Adrenal gland (tissue), 5 donors: ENCODE data around the gene TNS3.

Experiments used
- POLR2A ChIP-seq, 2 donors: fragments of 450-650 bp; IDR thresholded peaks; one replicate each; pipeline ENCODE4 v1.6.1; 2017; ENCODE audit warnings: antibody characterized with exemption in 2 of 2, mild to moderate bottlenecking in 2 of 2, moderate library complexity in 1 of 2
- TF ChIP-seq, protein P1 (sequence below), 6 experiments: fragments of 450-650 bp in 4 of 6; fragments of 200-600 bp in 2 of 6; sonication (generic) in 1 of 6; IDR thresholded peaks; 1 replicate in 5 of 6; 2 replicates in 1 of 6; pipeline versions ENCODE4 v1.5.1 to v1.8.0; 2016 to 2021; ENCODE audit warnings: antibody characterized with exemption in 6 of 6, mild to moderate bottlenecking in 2 of 6, moderate library complexity in 1 of 6
- donor health status: DM: no; HTN: no; CAD: no.

DNA sequence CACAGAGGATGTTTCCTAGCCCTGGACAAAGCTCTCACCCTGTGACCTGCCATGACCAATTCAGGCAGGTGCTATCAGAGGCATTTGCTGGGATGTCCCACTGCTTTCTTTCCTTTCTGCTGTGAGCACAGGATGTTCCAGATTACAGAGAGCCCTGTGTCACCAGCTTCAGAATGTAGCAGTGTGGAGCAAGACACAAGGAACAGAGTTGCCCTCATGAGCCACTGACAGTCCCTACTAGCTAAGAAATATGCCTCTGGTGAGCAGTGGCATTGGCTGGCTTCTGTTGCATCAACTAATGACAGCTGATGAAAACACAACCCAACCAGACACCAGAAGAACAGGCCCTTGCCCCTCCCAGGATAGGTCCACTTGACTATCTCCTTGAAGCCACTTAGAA, 337.2 kb downstream of the TNS3 start:
- TF ChIP-seq, protein P1, sequence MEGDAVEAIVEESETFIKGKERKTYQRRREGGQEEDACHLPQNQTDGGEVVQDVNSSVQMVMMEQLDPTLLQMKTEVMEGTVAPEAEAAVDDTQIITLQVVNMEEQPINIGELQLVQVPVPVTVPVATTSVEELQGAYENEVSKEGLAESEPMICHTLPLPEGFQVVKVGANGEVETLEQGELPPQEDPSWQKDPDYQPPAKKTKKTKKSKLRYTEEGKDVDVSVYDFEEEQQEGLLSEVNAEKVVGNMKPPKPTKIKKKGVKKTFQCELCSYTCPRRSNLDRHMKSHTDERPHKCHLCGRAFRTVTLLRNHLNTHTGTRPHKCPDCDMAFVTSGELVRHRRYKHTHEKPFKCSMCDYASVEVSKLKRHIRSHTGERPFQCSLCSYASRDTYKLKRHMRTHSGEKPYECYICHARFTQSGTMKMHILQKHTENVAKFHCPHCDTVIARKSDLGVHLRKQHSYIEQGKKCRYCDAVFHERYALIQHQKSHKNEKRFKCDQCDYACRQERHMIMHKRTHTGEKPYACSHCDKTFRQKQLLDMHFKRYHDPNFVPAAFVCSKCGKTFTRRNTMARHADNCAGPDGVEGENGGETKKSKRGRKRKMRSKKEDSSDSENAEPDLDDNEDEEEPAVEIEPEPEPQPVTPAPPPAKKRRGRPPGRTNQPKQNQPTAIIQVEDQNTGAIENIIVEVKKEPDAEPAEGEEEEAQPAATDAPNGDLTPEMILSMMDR (IDR thresholded peaks at IDR 0.05) = no peak
- TF ChIP-seq POLR2A (IDR thresholded peaks at IDR 0.05) = no peak
